Measurements from ENCODE around the gene CARS2.
A peak's percentile ranks its signal among the peaks of the same experiment; 100 is the strongest.
"Not testable (repeated sequence)": the region's sequence is repeated elsewhere in the genome, so short reads cannot be mapped to it uniquely, and the experiment has no call there.

The CARS2 gene

GRCh38 chr13:110705826-110706569 lies at the start of gene CARS2:
Gene CARS2 (minus strand): TSS chr13:110706116. CDS start chr13:110706093, 23 bp downstream.
- peak; percentile 93 for DNase-seq

GRCh38 chr13:110748271-110748670 lies 42.4 kb upstream of the CARS2 start:
- DNase-seq, result no peak

GRCh38 chr13:110746438-110746837 lies 40.5 kb upstream of the CARS2 start:
- no peak for DNase-seq

- no peak for DNase-seq
These were observed 37.8 kb upstream of the CARS2 start for GRCh38 chr13:110743687-110744086.

- no peak for DNase-seq
These were observed 31.6 kb upstream of the CARS2 start for GRCh38 chr13:110737555-110737954.

- no peak for DNase-seq
These were observed 28.6 kb upstream of the CARS2 start for GRCh38 chr13:110734561-110734960.

GRCh38 chr13:110731072-110731471 lies 25.2 kb upstream of the CARS2 start:
- DNase-seq, result no peak

- DNase-seq, result peak; percentile 67
These were observed 20.8 kb upstream of the CARS2 start for GRCh38 chr13:110726726-110727125.

GRCh38 chr13:110726153-110726552 lies 20.2 kb upstream of the CARS2 start:
- not testable (repeated sequence) for DNase-seq

- DNase-seq, result no peak
These were observed 17.7 kb upstream of the CARS2 start for GRCh38 chr13:110723598-110723997.

- DNase-seq, result no peak
These were observed 17.1 kb upstream of the CARS2 start for GRCh38 chr13:110722971-110723370.

GRCh38 chr13:110719036-110719710 lies 13.3 kb upstream of the CARS2 start:
- no peak for DNase-seq

- no peak for DNase-seq
These were observed 10.3 kb upstream of the CARS2 start for GRCh38 chr13:110716247-110716515.

- peak; percentile 97 for DNase-seq
These were observed 9.7 kb upstream of the CARS2 start for GRCh38 chr13:110715395-110716246.

- peak; percentile 45 for DNase-seq
These were observed 9.0 kb upstream of the CARS2 start for GRCh38 chr13:110714797-110715394.

GRCh38 chr13:110713981-110714796 lies 8.3 kb upstream of the CARS2 start:
- DNase-seq, result peak; percentile 71

GRCh38 chr13:110713642-110713952 lies 7.7 kb upstream of the CARS2 start, which contains the start of gene ING1:
Gene ING1 (plus strand): TSS chr13:110713700. CDS start chr13:110714150, 450 bp downstream.
- DNase-seq, result no peak

- peak; percentile 100 for DNase-seq
These were observed 7.1 kb upstream of the CARS2 start for GRCh38 chr13:110712849-110713641.

- DNase-seq, result peak; percentile 83
These were observed 6.3 kb upstream of the CARS2 start for GRCh38 chr13:110712081-110712848.

- no peak for DNase-seq
These were observed 855 bp upstream of the CARS2 start for GRCh38 chr13:110706570-110707372.

Measured in stimulated activated CD4-positive, alpha-beta T cell treated with anti-CD3 and anti-CD28 coated beads, Interleukin-4, amount 100 ng/mL, for 24 hours (primary cell).